Measurements from ENCODE around the gene RAD18.

- no peak for TF ChIP-seq POLR2A (IDR thresholded peaks at IDR 0.05)
- TF ChIP-seq EP300 (IDR thresholded peaks at IDR 0.05) = no peak
Measured at GRCh38 chr3:8932507-8932906, 30.8 kb downstream of the RAD18 start.

All from ovary (tissue), 1 donor.